Mesothelial cell of epicardium (in vitro differentiated cells): ENCODE results near the gene UST. TPM values are rescaled to one million over a fixed set of nuclear protein-coding genes. Genes with fewer than 3 reads are reported as not detected.

Source experiments
- DNase-seq, 2 experiments: peaks; one replicate each; pipeline ENCODE4 v3.0.0; 2021; ENCODE audit warnings: low spot score in 2 of 2; ENCODE audit not compliant: unreplicated experiment in 2 of 2
- H3K27ac Mint-ChIP-seq: 2 replicates; pipeline ENCODE4 v1.8.0; 2021; ENCODE audit warnings: mixed read lengths
- H3K27me3 Mint-ChIP-seq: 2 replicates; pipeline ENCODE4 v1.8.0; 2021; ENCODE audit warnings: low read depth, mixed read lengths
- H3K36me3 Mint-ChIP-seq: 2 replicates; pipeline ENCODE4 v1.8.0; 2021; ENCODE audit warnings: mixed read lengths
- H3K4me1 Mint-ChIP-seq: 2 replicates; pipeline ENCODE4 v1.8.0; 2021; ENCODE audit warnings: mixed read lengths
- H3K4me3 Mint-ChIP-seq: 2 replicates; pipeline ENCODE4 v1.8.0; 2021; ENCODE audit warnings: mild to moderate bottlenecking, moderate library complexity, mixed read lengths
- H3K9me3 Mint-ChIP-seq: 2 replicates; pipeline ENCODE4 v1.8.0; 2021; ENCODE audit warnings: mixed read lengths
- total RNA-seq: library from RNA; stranded (reverse); gene quantifications from 3 replicates; pipeline ENCODE4 v1.2.1, GENCODE V29; 2021
- TF ChIP-seq, protein P1 (sequence below): fragments of 200-600 bp; sonication (generic); IDR thresholded peaks from one replicate; pipeline ENCODE4 v1.5.0; 2021; ENCODE audit warnings: antibody characterized with exemption; ENCODE audit not compliant: unreplicated experiment

UST gene
- total RNA-seq, 1 donor from 2014 or later, result 6.6 TPM

DNA sequence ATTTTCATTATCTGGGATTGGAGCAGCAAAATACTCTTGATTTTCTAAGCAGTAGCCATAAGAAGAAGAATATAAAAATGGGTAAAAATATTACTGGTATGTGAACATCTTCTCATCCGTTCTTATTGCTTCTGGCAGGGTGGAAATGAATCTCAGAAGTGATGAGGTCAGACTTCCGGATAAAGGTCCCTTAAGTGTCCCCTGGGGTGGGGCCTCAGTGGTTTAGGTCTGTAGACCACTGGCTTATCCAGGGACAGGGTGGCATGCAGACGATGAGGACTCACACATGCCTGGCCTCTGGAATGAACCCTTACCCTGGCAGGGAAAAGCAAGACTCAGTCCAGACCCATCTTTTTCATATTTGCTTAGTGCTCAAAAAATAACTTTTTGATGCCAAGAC, 143.3 kb downstream of the UST start:
- DNase-seq, result no peak
- TF ChIP-seq, protein P1, sequence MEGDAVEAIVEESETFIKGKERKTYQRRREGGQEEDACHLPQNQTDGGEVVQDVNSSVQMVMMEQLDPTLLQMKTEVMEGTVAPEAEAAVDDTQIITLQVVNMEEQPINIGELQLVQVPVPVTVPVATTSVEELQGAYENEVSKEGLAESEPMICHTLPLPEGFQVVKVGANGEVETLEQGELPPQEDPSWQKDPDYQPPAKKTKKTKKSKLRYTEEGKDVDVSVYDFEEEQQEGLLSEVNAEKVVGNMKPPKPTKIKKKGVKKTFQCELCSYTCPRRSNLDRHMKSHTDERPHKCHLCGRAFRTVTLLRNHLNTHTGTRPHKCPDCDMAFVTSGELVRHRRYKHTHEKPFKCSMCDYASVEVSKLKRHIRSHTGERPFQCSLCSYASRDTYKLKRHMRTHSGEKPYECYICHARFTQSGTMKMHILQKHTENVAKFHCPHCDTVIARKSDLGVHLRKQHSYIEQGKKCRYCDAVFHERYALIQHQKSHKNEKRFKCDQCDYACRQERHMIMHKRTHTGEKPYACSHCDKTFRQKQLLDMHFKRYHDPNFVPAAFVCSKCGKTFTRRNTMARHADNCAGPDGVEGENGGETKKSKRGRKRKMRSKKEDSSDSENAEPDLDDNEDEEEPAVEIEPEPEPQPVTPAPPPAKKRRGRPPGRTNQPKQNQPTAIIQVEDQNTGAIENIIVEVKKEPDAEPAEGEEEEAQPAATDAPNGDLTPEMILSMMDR, result no peak
- Mint-ChIP-seq H3K4me3 (no peak overlapping the region), H3K4me1 (peaks cover 3% of the 10 kb centered on the region), H3K27ac (no peak overlapping the region), H3K9me3 (no peaks in the 10 kb centered on the region), H3K27me3 (no peaks in the 10 kb centered on the region), H3K36me3 (no peaks in the 10 kb centered on the region)

DNA sequence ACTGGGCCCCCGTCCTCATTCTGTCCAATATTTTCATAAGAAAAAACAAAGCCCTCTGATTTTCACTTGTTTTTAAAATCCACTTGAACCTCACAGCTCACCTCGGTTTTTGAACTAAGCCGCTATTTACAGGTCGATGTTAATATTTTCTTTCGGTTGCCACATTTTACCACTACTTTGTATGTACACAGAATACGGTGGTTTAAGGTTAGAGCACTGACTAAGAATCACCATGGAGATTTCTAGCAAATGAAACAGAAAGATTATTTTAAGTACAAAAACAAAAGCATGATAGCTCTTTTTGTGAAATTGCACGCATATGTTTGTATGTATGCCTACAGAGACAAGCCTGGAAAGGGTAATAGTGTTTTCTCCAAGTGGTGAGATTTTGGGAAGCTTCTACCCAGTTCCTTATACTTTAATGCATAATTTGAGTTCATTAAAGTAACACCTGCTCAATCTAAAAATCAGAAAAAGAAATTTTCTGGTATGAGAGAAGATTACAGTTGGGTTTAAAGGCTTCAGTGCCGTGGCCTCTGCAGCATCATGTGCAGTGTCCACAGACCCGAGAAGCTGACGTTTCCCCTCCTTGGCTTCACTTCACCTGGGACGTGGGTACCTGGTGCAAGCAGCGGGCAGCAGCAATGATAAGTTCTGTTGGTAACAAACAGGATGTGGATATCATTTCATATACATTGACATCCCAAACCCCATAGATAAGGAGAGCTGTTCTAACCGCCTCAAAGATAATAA, 144.0 kb downstream of the UST start:
- no peaks in the 10 kb centered on the region for H3K27me3 Mint-ChIP-seq
- peaks cover 3% of the 10 kb centered on the region for H3K4me1 Mint-ChIP-seq
- H3K36me3 Mint-ChIP-seq, result no peaks in the 10 kb centered on the region
- H3K9me3 Mint-ChIP-seq, result no peaks in the 10 kb centered on the region
- H3K4me3 Mint-ChIP-seq, result no peak overlapping the region
- no peak overlapping the region for H3K27ac Mint-ChIP-seq
- no peak for DNase-seq
- TF ChIP-seq, protein P1, result no peak

DNA sequence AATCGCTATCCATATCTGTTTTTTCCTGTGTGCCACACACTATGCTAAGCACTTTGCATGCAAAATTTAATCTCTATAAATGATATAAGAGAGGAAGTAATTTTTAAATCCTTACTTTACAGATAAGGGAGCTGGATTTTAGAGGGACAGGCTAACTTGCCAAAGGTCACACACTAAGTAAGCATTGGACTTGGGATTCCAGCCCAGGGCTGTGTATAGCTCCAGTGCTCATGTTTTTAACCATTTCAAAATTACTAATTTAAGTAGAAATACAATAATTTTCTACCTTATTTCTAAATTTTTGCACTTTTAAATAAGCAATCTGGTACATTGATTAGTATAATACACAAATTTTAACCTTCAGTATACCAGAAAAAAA, 144.6 kb downstream of the UST start:
- H3K27me3 Mint-ChIP-seq, result no peaks in the 10 kb centered on the region
- H3K27ac Mint-ChIP-seq, result no peak overlapping the region
- no peak overlapping the region for H3K4me3 Mint-ChIP-seq
- TF ChIP-seq, protein P1, result no peak
- no peak for DNase-seq
- peaks cover 3% of the 10 kb centered on the region for H3K4me1 Mint-ChIP-seq
- no peaks in the 10 kb centered on the region for H3K9me3 Mint-ChIP-seq
- H3K36me3 Mint-ChIP-seq, result no peaks in the 10 kb centered on the region

DNA sequence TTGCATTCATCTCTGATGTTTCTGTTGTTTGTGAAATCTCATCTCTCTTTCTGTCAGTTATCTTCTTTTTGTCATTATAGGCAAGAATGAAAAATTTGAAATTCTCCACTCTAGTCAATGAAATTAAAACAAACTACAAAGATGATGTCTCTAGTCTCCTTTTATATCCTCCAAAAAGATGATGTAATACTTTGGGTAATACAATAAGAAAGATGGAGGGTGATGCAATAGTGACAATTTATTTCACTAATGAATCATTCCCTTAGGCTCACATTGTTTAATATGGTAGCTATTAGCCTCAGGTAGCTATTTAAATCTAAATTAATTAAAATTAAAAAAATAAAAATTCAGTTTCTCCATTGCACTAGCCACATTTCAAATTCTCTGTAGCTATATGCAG, 145.4 kb downstream of the UST start:
- Mint-ChIP-seq H3K27ac (no peak overlapping the region), H3K9me3 (no peaks in the 10 kb centered on the region), H3K36me3 (no peaks in the 10 kb centered on the region), H3K4me3 (no peak overlapping the region), H3K27me3 (no peaks in the 10 kb centered on the region), H3K4me1 (no peaks in the 10 kb centered on the region)
- TF ChIP-seq, protein P1, result no peak
- no peak for DNase-seq

DNA sequence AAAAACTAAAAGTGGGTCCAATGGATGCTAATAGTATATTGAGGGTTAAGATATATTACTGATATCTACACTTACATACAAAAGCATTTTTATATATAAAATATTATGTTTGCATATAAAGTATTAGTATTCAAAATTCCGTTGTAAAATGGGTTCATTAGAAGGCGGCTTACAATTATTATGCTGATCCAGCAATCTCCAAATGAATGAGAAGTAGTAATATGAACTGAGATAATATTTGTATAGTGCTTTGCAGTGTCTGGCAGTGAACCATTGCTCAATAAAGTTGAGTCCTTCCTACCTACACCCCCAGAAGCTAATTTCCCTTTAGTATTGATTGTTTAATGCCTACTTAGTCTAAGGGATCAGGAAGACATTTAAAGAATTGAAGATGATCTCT, 146.2 kb downstream of the UST start:
- Mint-ChIP-seq H3K36me3 (no peaks in the 10 kb centered on the region), H3K27me3 (no peaks in the 10 kb centered on the region), H3K27ac (no peak overlapping the region), H3K9me3 (no peaks in the 10 kb centered on the region), H3K4me1 (no peaks in the 10 kb centered on the region), H3K4me3 (no peak overlapping the region)
- DNase-seq, result no peak
- TF ChIP-seq, protein P1, result no peak
